Urinary bladder (tissue), 4 donors: ENCODE measurements around the gene RCAN1. TPM values are rescaled to one million over a fixed set of nuclear protein-coding genes. Genes with fewer than 3 reads are reported as not detected.
"Not testable (repeated sequence)": the region's sequence is repeated elsewhere in the genome, so short reads cannot be mapped to it uniquely, and the experiment has no call there.

ENCODE experiments used
- DNase-seq: peaks from one replicate; pipeline ENCODE4 v3.0.0-alpha.2; 2015; ENCODE audit errors: extremely low spot score
- H3K27ac ChIP-seq: one replicate; pipeline ENCODE4 v1.5.1; 2013; ENCODE audit warnings: low read depth, mild to moderate bottlenecking, moderate library complexity
- H3K36me3 ChIP-seq: one replicate; pipeline ENCODE4 v1.6.1; 2013; ENCODE audit warnings: mild to moderate bottlenecking, moderate library complexity; ENCODE audit not compliant: insufficient read depth
- H3K4me1 ChIP-seq: one replicate; pipeline ENCODE4 v1.6.1; 2013; ENCODE audit warnings: mild to moderate bottlenecking, moderate library complexity; ENCODE audit not compliant: insufficient read depth
- H3K4me3 ChIP-seq: one replicate; pipeline ENCODE4 v1.5.1; 2013; ENCODE audit warnings: low read depth, low read length
- WGBS: extraction: QIAGEN DNeasy Blood & Tissue Kit; methylation state at CpG from one replicate; pipeline ENCODE4 v1.1.7; 2013; 5-methylcytosine and 5-hydroxymethylcytosine counted together
- polyA plus RNA-seq: library from polyadenylated mRNA; stranded (reverse); fragments of 200-250 nt; gene quantifications from one replicate; pipeline ENCODE4 v1.2.3, GENCODE V29; 2013
- total RNA-seq: library from RNA; depleted of rRNA; stranded (reverse); fragments of >200 nt; gene quantifications from one replicate; pipeline ENCODE4 v1.2.3, GENCODE V29; 2014
- donor health status: healthy with polysubstance abuse.
- donor health status: healthy.

The RCAN1 gene
- total and polyA plus RNA-seq, 2 donors, result 26.6 to 27.4 TPM

DNA sequence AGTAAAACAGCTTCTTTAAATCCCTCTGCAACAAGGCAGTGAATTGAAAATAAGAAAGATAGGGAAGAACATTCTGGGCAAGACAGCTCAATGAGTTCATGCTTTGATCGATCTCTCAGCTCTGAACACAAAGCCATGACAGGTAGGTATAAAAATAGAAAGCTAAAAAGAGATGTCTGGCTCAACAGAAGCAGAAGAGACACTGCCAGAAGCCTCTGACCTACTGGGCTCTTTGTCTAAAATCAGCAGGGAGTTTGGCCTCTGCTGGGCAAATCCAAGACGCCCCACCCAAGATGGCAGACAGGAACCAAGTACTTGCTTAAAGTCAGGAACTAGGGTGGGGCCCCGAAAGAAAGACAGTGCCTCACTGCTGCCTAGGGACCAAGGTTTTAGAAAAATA, 147.6 kb downstream of the RCAN1 start:
- not testable (repeated sequence) for H3K4me3 ChIP-seq, H3K4me1 ChIP-seq, DNase-seq, H3K27ac ChIP-seq, H3K36me3 ChIP-seq
- WGBS, result no CpG with 5 or more reads among the region's 3 CpGs

Other genes starting within 250 kb of the RCAN1 start
- gene SMIM11, start 239.6 kb downstream of the RCAN1 start, total RNA-seq, result 17.3 TPM
- 3.0 TPM for gene SMIM11, start 239.6 kb downstream of the RCAN1 start, polyA plus RNA-seq
- gene SMIM34, start 191.2 kb downstream of the RCAN1 start, total RNA-seq, result not detected
- not detected for gene SMIM34, start 191.2 kb downstream of the RCAN1 start, polyA plus RNA-seq
- 0.11 TPM for gene KCNE1, start 102.9 kb downstream of the RCAN1 start, total RNA-seq
- gene KCNE1, start 102.9 kb downstream of the RCAN1 start, polyA plus RNA-seq, result 0.48 TPM
- 17.2 TPM for gene CLIC6, start 53.9 kb upstream of the RCAN1 start, total RNA-seq
- 4.6 TPM for gene CLIC6, start 53.9 kb upstream of the RCAN1 start, polyA plus RNA-seq